B cell (primary cell): ENCODE data around the gene NEURL2. TPM values are rescaled to one million over a fixed set of nuclear protein-coding genes. Genes with fewer than 3 reads are reported as not detected.

Experiments used
- ATAC-seq: fragments of 200-7000 bp; cut with Tn5 transposase; one replicate; pipeline ENCODE4 v1.10.0; 2021; ENCODE audit warnings: low read depth, mild to moderate bottlenecking, moderate number of reproducible peaks, moderate library complexity
- CTCF ChIA-PET: fragments of 350-600 bp; sonication (Branson Sonifier 250); formaldehyde crosslinking; loops from one replicate; lab custom pipeline; 2021; ENCODE audit warnings: antibody characterized with exemption, inconsistent platforms; lab: Charles Lee
- POLR2A ChIA-PET: fragments of 350-600 bp; sonication (Branson Sonifier 250); formaldehyde crosslinking; loops from one replicate; lab custom pipeline; 2021; ENCODE audit warnings: antibody characterized with exemption; lab: Charles Lee
- DNase-seq: peaks from one replicate; pipeline ENCODE4 v3.0.0; 2013
- H2AFZ ChIP-seq: 2 replicates; pipeline ENCODE4 v1.6.1; 2012; ENCODE audit warnings: mild to moderate bottlenecking, low read depth, low read length; ENCODE audit not compliant: insufficient read depth, poor library complexity, severe bottlenecking
- H3K27ac ChIP-seq, 2 donors: 1 replicate in 1 of 2; 2 replicates in 1 of 2; pipeline ENCODE4 v1.5.1; 2012 to 2013; ENCODE audit warnings: low read length in 2 of 2, mild to moderate bottlenecking in 2 of 2, moderate library complexity in 1 of 2
- H3K27me3 ChIP-seq, 4 experiments: fragments of 200-600 bp in 1 of 4; sonication (generic) in 1 of 4; replicated peaks in 1 of 4; 1 replicate in 2 of 4; 2 replicates in 2 of 4; pipeline versions ENCODE4 v1.6.1 to v1.7.0; 2013 to 2016; ENCODE audit warnings: low read length in 3 of 4, mild to moderate bottlenecking in 2 of 4, mixed read lengths in 1 of 4, moderate library complexity in 1 of 4; ENCODE audit not compliant: insufficient read depth in 4 of 4, control insufficient read depth in 3 of 4; ENCODE audit errors: control extremely low read depth in 1 of 4
- H3K36me3 ChIP-seq, 2 experiments: replicated peaks in 1 of 2; 1 replicate in 1 of 2; 2 replicates in 1 of 2; pipeline versions ENCODE4 v1.6.1 to v1.7.1; 2013; ENCODE audit warnings: low read length in 1 of 2; ENCODE audit not compliant: insufficient read depth in 2 of 2, control insufficient read depth in 1 of 2; ENCODE audit errors: control extremely low read depth in 1 of 2, extremely low read depth in 1 of 2
- H3K4me1 ChIP-seq, 2 donors: fragments of 200-600 bp in 1 of 2; sonication (generic) in 1 of 2; 1 replicate in 1 of 2; 2 replicates in 1 of 2; pipeline versions ENCODE4 v1.5.1 to v1.6.1; 2013 to 2017; ENCODE audit warnings: low read length in 2 of 2; ENCODE audit not compliant: control insufficient read depth in 2 of 2, insufficient read depth in 2 of 2
- H3K4me2 ChIP-seq: replicated peaks from 2 replicates; pipeline ENCODE3; 2012; ENCODE audit warnings: mild to moderate bottlenecking, low read depth, low read length; ENCODE audit not compliant: poor library complexity, severe bottlenecking
- H3K4me3 ChIP-seq, 5 experiments: fragments of 200-600 bp in 1 of 5; sonication (generic) in 1 of 5; 1 replicate in 3 of 5; 2 replicates in 2 of 5; pipeline versions ENCODE4 v1.5.1 to v1.7.0; 2011 to 2016; ENCODE audit warnings: low read length in 4 of 5, mild to moderate bottlenecking in 4 of 5, low read depth in 2 of 5, control low read depth in 1 of 5, moderate library complexity in 1 of 5; ENCODE audit not compliant: insufficient read depth in 1 of 5; ENCODE audit errors: control extremely low read depth in 1 of 5, extremely low read depth in 1 of 5
- H3K79me2 ChIP-seq: fragments of 200-600 bp; sonication (generic); one replicate; pipeline ENCODE4 v1.6.0; 2016; ENCODE audit warnings: low read length; ENCODE audit not compliant: control insufficient read depth, insufficient read depth
- H3K9ac ChIP-seq: fragments of 200-600 bp; sonication (generic); 2 replicates; pipeline ENCODE4 v1.6.1; 2017; ENCODE audit warnings: mild to moderate bottlenecking, low read length, moderate library complexity
- H3K9me3 ChIP-seq, 3 donors: one replicate each; pipeline versions ENCODE4 v1.6.1 to v1.7.1; 2013; ENCODE audit warnings: low read length in 2 of 3; ENCODE audit not compliant: control insufficient read depth in 2 of 3, insufficient read depth in 1 of 3; ENCODE audit errors: control extremely low read depth in 1 of 3
- H4K20me1 ChIP-seq: 2 replicates; pipeline ENCODE4 v1.6.0; 2012; ENCODE audit warnings: mild to moderate bottlenecking, low read length; ENCODE audit not compliant: insufficient read depth, control insufficient read depth, poor library complexity, severe bottlenecking
- H3K27ac Mint-ChIP-seq: one replicate; pipeline ENCODE4 v1.8.0; 2021; ENCODE audit warnings: mixed read lengths
- H3K27me3 Mint-ChIP-seq: one replicate; pipeline ENCODE4 v1.8.0; 2021; ENCODE audit warnings: mixed read lengths
- H3K4me1 Mint-ChIP-seq: one replicate; pipeline ENCODE4 v1.8.0; 2021; ENCODE audit warnings: mixed read lengths
- H3K4me3 Mint-ChIP-seq: one replicate; pipeline ENCODE4 v1.8.0; 2021; ENCODE audit warnings: mixed read lengths
- H3K9me3 Mint-ChIP-seq: one replicate; pipeline ENCODE4 v1.8.0; 2022; ENCODE audit warnings: mixed read lengths; ENCODE audit not compliant: insufficient read depth
- EZH2 ChIP-seq: IDR thresholded peaks from 2 replicates; pipeline ENCODE4 v1.6.1; 2012; ENCODE audit warnings: borderline replicate concordance, low read depth, mild to moderate bottlenecking, moderate library complexity, low read length; ENCODE audit not compliant: insufficient read depth, poor library complexity, severe bottlenecking
- WGBS: methylation state at CpG from one replicate; pipeline ENCODE4 v1.1.5; 2013; ENCODE audit warnings: missing lambda C conversion rate; ENCODE audit not compliant: insufficient coverage; 5-methylcytosine and 5-hydroxymethylcytosine counted together
- intact Hi-C: fragments of 100-400 bp; cut with micrococcal nuclease; formaldehyde crosslinking; loops from one replicate; pipeline ENCODE4 v1.10.0; 2022
- polyA plus RNA-seq: library from polyadenylated mRNA; depleted of rRNA; stranded (reverse); fragments of >200 nt; gene quantifications from 2 replicates; pipeline ENCODE4 v1.2.3, GENCODE V29; 2012
- total RNA-seq, 2 donors: library from RNA; stranded (reverse); fragments of 120-200 nt in 1 of 2; gene quantifications; 1 replicate in 1 of 2; 2 replicates in 1 of 2; pipeline versions ENCODE4 v1.2.3 to v1.2.4, GENCODE V29; 2013 to 2022
- TF ChIP-seq, protein P1 (sequence below): fragments of 200-600 bp; IDR thresholded peaks from one replicate; pipeline ENCODE4 v1.8.0; 2022; ENCODE audit warnings: antibody characterized with exemption, mild to moderate bottlenecking

The NEURL2 gene
- total and polyA plus RNA-seq, 2 donors (not counting 1 experiment from before 2014, with no cell fraction given), result 3.3 to 5.4 TPM

DNA sequence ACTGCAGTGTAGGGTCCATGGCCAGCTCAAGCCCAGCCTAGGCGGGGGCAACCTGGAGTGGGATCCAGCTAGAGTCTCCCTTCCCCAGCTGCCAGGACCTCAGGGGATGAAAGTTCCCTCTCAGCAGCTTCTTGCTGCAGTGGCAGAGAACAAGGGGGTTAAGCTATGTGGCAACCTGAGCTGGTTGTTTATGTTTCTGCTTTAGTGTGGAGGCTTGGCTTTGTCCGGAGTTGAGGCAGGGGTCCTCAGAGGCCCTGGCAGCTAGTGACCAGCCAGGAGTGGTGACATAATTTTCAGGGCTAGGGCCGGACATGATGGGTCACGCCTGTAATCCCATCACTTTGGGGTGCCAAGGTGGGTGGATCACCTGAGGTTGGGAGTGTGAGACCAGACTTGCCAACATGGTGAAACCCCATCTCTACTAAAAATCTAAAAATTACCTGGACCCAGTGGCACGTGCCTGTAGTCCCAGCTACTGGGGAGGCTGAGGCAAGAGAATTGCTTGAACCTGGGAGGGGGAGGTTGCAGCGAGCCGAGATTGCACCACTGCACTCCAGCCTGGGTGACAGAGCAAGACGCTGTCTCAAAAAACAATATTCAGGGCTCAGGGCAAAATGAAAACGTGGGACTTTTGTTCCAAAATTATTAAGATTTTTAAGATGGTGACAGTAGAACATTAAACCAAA lies 35.0 kb upstream of the NEURL2 start:
- Histone ChIP-seq H3K4me1 (no peaks in the 10 kb centered on the region), H2AFZ (no peak overlapping the region), H4K20me1 (no peaks in the 10 kb centered on the region), H3K9ac (no peak overlapping the region), H3K27ac (no peak overlapping the region), H3K27me3 (peaks cover 0 to 4% (median under 1%) of the 10 kb centered on the region in 4 experiments), H3K4me2 (no peak overlapping the region), H3K4me3 (no peak overlapping the region), H3K36me3 (no peaks in the 10 kb centered on the region), H3K79me2 (no peaks in the 10 kb centered on the region), H3K9me3 (no peaks in the 10 kb centered on the region)
- POLR2A ChIA-PET, result no interaction called here
- no peak for TF ChIP-seq EZH2
- TF ChIP-seq, protein P1, sequence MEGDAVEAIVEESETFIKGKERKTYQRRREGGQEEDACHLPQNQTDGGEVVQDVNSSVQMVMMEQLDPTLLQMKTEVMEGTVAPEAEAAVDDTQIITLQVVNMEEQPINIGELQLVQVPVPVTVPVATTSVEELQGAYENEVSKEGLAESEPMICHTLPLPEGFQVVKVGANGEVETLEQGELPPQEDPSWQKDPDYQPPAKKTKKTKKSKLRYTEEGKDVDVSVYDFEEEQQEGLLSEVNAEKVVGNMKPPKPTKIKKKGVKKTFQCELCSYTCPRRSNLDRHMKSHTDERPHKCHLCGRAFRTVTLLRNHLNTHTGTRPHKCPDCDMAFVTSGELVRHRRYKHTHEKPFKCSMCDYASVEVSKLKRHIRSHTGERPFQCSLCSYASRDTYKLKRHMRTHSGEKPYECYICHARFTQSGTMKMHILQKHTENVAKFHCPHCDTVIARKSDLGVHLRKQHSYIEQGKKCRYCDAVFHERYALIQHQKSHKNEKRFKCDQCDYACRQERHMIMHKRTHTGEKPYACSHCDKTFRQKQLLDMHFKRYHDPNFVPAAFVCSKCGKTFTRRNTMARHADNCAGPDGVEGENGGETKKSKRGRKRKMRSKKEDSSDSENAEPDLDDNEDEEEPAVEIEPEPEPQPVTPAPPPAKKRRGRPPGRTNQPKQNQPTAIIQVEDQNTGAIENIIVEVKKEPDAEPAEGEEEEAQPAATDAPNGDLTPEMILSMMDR, result no peak
- CTCF ChIA-PET, result no interaction called here
- no peak overlapping the region for H3K4me3 Mint-ChIP-seq
- no peaks in the 10 kb centered on the region for H3K4me1 Mint-ChIP-seq
- WGBS, result 72% methylated on average over 5 of the region's 9 CpGs
- H3K27ac Mint-ChIP-seq, result no peak overlapping the region
- intact Hi-C loops, result no loop called here
- H3K27me3 Mint-ChIP-seq, result peaks cover 7% of the 10 kb centered on the region
- H3K9me3 Mint-ChIP-seq, result no peaks in the 10 kb centered on the region
- ATAC-seq (no peak), DNase-seq (no peak)
